Measurements from ENCODE around the gene STARD10.

Gene STARD10

DNA sequence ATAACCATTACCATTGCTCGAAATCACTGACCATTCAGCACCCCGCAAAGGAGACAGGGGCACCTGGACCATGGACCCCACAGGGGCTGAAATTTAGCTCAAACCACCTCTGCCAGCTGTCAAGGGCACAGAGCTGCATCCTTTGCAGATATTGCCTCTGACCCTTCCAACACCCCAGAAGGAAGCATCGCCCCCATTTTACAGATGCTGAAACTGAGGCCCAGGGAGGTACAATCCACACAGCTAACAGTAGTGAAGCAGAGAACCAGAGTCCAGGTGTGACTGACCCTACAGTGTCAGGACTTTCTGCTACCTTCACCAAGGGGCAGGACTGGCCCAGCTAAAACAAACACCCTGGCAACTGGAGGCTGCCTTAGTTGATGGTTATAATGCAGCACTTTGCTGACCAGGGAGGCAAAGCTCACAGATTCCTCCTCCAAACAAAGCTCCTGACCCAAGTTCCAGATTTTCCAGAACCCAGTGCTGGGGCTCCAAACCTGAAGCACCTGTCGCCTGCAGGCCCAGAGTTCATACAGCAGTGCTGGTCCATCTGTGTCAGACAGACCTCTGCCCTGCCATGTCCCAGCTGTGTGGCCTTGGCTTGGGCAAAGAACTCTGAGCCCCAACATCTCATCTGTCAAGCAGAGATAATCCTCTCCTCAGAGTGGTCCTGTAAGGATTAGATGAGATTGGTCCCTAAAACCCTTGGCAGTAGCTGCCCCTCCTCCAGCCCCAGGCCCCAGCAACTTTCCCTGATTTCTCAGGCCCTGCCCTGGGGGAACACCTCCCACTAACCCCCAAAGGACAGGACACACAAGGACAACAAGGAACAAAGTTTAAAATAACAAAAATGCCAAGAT, 26.4 kb downstream of the STARD10 start:
- no peak overlapping the region for H3K27ac ChIP-seq
- TF ChIP-seq, protein P1, sequence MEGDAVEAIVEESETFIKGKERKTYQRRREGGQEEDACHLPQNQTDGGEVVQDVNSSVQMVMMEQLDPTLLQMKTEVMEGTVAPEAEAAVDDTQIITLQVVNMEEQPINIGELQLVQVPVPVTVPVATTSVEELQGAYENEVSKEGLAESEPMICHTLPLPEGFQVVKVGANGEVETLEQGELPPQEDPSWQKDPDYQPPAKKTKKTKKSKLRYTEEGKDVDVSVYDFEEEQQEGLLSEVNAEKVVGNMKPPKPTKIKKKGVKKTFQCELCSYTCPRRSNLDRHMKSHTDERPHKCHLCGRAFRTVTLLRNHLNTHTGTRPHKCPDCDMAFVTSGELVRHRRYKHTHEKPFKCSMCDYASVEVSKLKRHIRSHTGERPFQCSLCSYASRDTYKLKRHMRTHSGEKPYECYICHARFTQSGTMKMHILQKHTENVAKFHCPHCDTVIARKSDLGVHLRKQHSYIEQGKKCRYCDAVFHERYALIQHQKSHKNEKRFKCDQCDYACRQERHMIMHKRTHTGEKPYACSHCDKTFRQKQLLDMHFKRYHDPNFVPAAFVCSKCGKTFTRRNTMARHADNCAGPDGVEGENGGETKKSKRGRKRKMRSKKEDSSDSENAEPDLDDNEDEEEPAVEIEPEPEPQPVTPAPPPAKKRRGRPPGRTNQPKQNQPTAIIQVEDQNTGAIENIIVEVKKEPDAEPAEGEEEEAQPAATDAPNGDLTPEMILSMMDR (IDR thresholded peaks at IDR 0.05) = no peak

DNA sequence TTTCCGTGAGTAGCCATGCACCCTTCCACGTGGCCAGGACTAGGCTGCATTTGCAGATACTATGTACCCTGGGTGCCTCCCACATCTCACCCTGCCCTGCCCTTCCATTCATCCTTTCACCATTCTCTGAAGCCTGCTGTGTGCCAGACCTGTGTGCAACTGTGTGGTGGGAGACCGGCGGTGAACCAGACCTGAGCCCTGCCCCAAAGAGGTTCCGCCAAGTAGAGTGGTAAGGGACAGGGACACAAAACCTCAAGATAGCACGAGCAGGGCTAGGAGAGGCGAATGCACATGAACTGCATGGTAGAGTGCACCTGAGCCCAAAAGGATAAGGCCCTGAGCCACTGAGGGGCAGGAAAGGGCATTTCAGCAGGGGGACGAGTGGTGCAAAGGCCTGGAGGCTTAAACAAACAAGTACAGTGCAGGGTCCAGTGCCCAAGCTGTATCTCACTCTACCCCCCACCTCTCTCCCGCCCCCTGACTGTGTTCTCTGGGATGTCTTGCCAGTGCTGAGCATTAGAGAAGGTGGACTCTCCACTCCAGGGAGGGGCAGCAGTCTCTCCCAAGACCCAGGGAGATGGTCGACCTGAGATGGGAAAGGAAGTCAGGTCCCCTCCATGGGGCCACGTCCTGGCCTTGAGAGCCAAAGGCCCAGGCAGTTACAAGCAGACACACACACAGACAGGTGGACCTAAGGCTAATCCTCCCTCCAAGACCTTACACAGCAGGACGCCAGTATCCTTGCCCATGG, 27.5 kb downstream of the STARD10 start:
- no peak overlapping the region for H3K27ac ChIP-seq
- TF ChIP-seq, protein P1 (IDR thresholded peaks at IDR 0.05) = no peak
- no peak for DNase-seq (ENCODE audit: low spot score)
- no peak overlapping the region for H3K4me3 ChIP-seq

More for the DNA sequence above, 26.4 kb downstream of the STARD10 start:
- DNase-seq (ENCODE audit: low spot score) = no peak
- H3K4me3 ChIP-seq = no peak overlapping the region

DNA sequence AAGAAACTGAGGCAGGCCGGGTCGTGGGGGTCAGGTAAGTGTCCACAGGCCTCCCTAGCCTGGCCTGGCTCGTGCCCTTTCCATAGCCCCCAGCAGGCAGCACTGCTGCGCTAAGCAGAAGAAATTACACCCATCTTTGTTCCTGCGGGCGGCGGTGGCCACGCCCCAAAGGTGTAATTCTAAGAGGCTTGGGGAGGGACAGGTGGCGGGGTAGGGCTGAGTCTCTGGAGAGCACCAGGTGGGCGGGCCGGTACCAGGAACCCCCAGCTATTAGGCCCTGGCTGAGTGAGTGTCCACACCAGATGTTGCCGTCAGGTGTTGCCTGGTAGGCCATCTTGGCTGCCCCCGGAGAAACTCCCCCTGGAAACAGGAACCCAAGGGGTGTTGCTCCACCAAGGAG, 29.3 kb downstream of the STARD10 start:
- no peak overlapping the region for H3K27ac ChIP-seq
- TF ChIP-seq, protein P1 (IDR thresholded peaks at IDR 0.05) = no peak
- H3K4me3 ChIP-seq = no peak overlapping the region
- no peak for DNase-seq (ENCODE audit: low spot score)

DNA sequence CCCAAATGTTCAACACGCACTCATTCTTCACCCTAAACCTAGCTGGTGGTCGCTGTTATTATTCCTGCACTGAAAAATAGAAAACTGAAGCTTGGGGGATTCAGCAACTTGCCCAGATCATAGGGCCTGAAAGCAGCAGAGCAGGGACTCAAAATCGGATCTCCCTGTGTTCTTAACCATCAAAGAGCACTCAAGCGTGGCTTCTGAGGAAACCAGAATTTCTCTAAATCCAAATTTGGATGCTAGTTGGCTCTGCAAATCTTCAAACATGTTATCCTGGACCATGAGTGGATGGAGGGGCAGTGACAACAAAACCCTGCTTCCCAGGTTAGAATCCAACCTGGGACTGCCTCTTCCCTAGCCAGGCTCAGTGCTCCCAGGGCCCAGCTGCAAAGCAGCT, 30.0 kb downstream of the STARD10 start:
- no peak overlapping the region for H3K27ac ChIP-seq

DNA sequence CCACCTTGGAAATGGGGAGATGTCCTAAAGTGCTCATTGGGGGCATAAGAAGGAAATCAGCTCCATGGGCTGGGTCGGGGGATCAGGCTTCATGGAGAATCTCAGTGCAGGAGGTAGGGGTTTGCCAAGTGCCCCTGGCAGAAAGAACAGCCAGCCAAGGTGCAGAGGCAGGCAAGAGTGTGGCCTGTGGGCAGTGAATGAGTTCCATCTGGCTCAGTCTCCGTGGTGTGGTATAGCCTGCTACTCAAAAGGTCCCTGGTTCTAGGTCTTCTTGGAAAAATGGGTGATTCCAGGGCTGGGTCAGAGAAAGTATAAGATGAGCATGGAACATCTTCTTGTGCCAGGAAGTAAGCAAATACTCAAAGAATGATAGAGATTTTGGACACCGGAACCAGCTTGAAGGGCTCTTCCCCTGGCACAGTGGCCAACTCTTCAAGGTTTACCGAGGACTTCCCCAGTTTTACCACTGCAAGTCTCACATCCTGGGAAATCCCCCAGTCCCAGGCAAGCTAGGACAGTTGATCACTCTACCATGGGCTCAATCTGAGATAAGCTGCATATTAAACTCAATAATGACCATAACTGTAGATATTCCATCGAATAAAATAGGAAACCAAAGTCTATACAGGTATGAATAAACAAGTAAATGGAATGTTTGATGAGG, 31.1 kb downstream of the STARD10 start:
- DNase-seq (ENCODE audit: low spot score) = no peak
- Histone ChIP-seq H3K27ac (no peak overlapping the region), H3K4me3 (no peak overlapping the region)
- TF ChIP-seq, protein P1 (IDR thresholded peaks at IDR 0.05) = no peak

More for the DNA sequence above, 30.0 kb downstream of the STARD10 start:
- H3K4me3 ChIP-seq = no peak overlapping the region
- TF ChIP-seq, protein P1 (IDR thresholded peaks at IDR 0.05) = no peak
- DNase-seq (ENCODE audit: low spot score) = no peak

DNA sequence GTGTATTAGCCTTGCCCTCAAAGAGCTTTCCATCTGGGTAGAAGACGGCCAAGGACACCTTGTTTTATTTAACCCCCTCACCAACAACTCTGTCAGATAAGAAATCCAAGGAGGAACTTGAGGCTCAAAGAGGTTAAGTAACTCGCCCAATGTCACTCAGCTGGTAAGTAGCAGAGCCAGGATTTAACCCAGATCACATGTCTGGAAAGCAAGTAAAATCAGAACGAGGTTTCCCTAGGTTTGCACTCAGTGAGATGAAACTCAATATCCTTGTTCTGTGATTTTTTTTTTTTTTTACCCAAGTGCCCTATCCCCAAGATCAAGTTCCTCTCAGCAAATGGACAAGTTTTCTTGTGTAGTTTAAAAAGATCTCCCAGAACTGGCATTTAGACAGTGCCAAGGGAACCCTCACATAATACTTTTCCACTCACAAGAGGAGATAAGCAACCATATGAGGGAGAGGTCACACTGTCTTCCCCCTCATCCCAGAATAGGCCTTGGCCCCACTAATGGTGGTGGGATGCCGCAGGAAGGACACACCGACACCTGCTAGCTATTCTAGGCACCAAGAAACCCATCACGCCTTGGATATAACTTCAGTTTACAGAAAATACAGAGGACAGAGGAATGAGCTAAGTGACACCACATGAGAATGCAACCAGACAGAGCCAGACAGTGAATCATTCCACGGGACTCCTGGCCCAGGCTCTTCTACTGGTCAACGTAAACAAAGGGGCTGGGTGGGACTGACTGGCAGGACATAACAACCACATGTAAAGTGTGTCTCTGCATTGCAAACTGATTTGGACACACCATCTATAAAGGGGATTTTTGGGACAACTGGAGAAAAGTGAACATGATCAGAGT, 33.1 kb downstream of the STARD10 start:
- Histone ChIP-seq H3K27ac (no peak overlapping the region), H3K4me3 (no peak overlapping the region)
- TF ChIP-seq, protein P1 (IDR thresholded peaks at IDR 0.05) = no peak
- no peak for DNase-seq (ENCODE audit: low spot score)
